ENCODE results near the gene PRKD1.

The PRKD1 gene

DNA sequence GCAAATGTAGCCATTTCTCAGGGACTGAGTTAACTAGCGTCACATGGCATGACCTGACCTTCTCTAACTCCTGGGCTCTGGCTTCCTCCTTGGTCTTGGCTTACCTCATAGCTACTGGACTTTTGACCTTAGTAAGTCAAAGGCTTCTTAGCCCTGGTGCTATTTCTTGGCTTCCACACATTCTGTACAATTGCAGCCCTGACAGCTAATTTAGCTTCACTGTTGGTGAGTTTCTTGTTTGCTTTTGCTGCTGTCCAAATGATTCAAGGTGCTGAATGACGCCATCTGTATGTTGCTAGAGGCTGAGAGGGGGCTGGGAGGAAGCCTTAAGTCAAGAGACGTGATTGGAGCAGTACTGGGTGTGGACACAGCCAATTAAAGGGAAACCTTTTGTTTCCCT, 202.7 kb downstream of the PRKD1 start:
- no peak for DNase-seq (ENCODE audit: low spot score)
- Histone ChIP-seq H3K27ac (no peak overlapping the region), H3K4me3 (no peak overlapping the region)
- TF ChIP-seq, protein P1, sequence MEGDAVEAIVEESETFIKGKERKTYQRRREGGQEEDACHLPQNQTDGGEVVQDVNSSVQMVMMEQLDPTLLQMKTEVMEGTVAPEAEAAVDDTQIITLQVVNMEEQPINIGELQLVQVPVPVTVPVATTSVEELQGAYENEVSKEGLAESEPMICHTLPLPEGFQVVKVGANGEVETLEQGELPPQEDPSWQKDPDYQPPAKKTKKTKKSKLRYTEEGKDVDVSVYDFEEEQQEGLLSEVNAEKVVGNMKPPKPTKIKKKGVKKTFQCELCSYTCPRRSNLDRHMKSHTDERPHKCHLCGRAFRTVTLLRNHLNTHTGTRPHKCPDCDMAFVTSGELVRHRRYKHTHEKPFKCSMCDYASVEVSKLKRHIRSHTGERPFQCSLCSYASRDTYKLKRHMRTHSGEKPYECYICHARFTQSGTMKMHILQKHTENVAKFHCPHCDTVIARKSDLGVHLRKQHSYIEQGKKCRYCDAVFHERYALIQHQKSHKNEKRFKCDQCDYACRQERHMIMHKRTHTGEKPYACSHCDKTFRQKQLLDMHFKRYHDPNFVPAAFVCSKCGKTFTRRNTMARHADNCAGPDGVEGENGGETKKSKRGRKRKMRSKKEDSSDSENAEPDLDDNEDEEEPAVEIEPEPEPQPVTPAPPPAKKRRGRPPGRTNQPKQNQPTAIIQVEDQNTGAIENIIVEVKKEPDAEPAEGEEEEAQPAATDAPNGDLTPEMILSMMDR (IDR thresholded peaks at IDR 0.05), result no peak

DNA sequence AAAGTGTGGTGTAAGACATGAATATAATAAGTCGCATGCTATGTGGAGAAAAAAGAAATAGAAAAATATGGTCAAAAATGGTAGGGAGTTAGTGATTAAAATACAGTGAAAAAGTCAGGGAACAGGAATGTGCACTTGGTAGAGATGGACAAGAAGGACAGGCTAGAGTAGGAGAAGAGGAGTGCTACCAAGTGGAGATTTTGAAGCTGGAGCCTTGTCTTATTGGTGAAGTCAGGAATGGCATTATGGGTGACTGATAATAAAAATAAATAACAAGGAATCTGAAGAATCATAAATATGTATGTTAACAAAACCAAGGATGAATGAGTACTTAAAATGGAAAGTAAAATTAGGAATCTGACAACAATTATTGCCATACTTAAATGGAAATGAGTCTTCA, 204.8 kb downstream of the PRKD1 start:
- no peak for DNase-seq (ENCODE audit: low spot score)
- TF ChIP-seq, protein P1 (IDR thresholded peaks at IDR 0.05), result no peak

DNA sequence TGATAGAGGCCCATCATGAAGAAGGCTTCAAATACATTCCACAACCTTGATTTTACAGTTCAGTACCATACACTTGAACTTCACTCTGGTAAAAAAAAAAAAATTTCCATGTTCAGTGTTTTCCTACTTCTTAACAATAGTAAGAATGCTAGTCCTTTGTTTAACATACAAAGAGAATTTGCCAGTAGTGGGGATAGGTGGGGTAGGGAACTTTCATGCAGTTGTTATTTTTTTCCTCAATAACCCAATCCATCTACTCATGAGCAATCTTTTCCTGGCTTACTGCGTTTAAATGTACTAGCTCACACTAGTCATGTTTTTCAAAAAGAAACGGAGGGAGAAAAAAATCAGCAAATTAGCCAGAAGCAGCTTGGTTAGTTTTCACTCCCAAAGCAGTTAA, 206.1 kb downstream of the PRKD1 start:
- Histone ChIP-seq H3K27ac (no peak overlapping the region), H3K4me3 (no peak overlapping the region)
- TF ChIP-seq, protein P1 (IDR thresholded peaks at IDR 0.05), result no peak
- no peak for DNase-seq (ENCODE audit: low spot score)

More for the DNA sequence above, 204.8 kb downstream of the PRKD1 start:
- H3K4me3 ChIP-seq, result no peak overlapping the region
- H3K27ac ChIP-seq, result no peak overlapping the region

- Histone ChIP-seq H3K27ac (no peak overlapping the region), H3K4me3 (no peak overlapping the region)
- DNase-seq (ENCODE audit: low spot score), result no peak
- TF ChIP-seq, protein P1 (IDR thresholded peaks at IDR 0.05), result no peak
Observed at GRCh38 chr14:29717901-29718300, 209.7 kb downstream of the PRKD1 start.

DNA sequence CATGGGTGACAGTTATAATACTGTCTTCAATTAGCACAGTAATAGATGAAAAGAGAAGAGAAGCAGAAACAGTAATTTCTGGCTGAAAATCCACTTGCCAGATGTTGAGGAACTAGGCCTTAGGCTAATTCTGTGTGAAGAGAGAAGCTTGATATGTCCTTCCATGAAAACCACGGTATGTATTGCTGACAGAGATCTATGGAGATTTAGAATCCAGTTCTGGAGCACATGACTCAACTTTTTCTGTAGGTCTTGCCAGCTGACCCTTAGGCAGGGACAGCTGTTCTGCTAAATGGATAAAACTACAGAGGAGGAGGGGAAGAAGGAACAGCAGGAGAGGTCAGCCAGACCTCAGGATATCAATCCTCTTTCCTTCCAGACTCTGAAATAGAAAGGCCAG, 211.5 kb downstream of the PRKD1 start:
- no peak for DNase-seq (ENCODE audit: low spot score)
- peak overlapping the region in 1 of 2 donors; percentile 36 for H3K27ac ChIP-seq
- H3K4me3 ChIP-seq, result no peak overlapping the region
- TF ChIP-seq, protein P1 (IDR thresholded peaks at IDR 0.05), result no peak

GRCh38 chr14:29712601-29713000, 215.0 kb downstream of the PRKD1 start:
- Histone ChIP-seq H3K4me3 (no peak overlapping the region), H3K27ac (no peak overlapping the region)
- DNase-seq (ENCODE audit: low spot score), result no peak
- TF ChIP-seq, protein P1 (IDR thresholded peaks at IDR 0.05), result no peak

DNA sequence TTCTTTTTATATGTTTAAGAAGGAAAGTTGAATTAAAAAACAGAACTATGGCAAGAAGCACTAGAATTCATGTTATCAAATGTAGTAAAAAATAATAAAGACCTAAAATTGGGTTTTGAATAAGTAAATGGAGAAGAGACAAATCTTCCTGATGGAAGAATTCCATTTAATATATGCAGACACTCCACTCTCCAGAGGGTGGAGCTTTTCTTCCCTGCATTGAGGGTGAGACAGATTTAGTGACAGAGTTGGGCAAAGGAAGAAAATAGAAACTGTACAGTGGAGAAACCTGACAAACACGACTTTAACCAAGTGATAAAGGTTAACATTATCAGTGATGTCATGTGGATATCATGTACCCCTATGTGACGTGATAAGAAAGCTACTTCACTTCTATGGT, 217.6 kb downstream of the PRKD1 start:
- no peak for DNase-seq (ENCODE audit: low spot score)
- H3K4me3 ChIP-seq, result no peak overlapping the region
- TF ChIP-seq, protein P1 (IDR thresholded peaks at IDR 0.05), result no peak
- no peak overlapping the region for H3K27ac ChIP-seq

Measured in coronary artery (tissue), 2 donors.